Kidney (tissue), 14 donors: Measurements from ENCODE around the gene PRM3. TPM values are rescaled to one million over a fixed set of nuclear protein-coding genes. Genes with fewer than 3 reads are reported as not detected.

Experiments used
- DNase-seq, 5 donors: peaks; one replicate each; pipeline ENCODE4 v3.0.0-alpha.2; 2013 to 2020
- FAIRE-seq: peaks from 2 replicates; lab custom pipeline; 2012; peaks lifted over from hg19 to GRCh38; lab: Jason Lieb, UNC
- H3K27ac ChIP-seq, 2 donors: one replicate each; pipeline ENCODE4 v1.7.0; 2013; ENCODE audit warnings: low read depth in 2 of 2, low read length in 2 of 2, inconsistent platforms in 1 of 2
- H3K27me3 ChIP-seq: one replicate; pipeline ENCODE4 v1.7.1; 2013; ENCODE audit warnings: low read length, inconsistent platforms; ENCODE audit not compliant: control insufficient read depth, insufficient read depth
- H3K36me3 ChIP-seq, 3 donors: one replicate each; pipeline versions ENCODE4 v1.7.0 to v1.7.1; 2013; ENCODE audit warnings: low read length in 3 of 3, control low read depth in 1 of 3, inconsistent platforms in 1 of 3; ENCODE audit not compliant: insufficient read depth in 3 of 3, control insufficient read depth in 2 of 3
- H3K4me1 ChIP-seq, 3 donors: one replicate each; pipeline versions ENCODE4 v1.7.0 to v1.7.1; 2013; ENCODE audit warnings: low read length in 3 of 3, inconsistent platforms in 1 of 3, low read depth in 1 of 3; ENCODE audit not compliant: control insufficient read depth in 2 of 3, insufficient read depth in 2 of 3
- H3K4me3 ChIP-seq, 3 donors: one replicate each; pipeline versions ENCODE4 v1.7.0 to v1.8.1; 2013; ENCODE audit warnings: low read length in 3 of 3, control low read depth in 1 of 3, inconsistent platforms in 1 of 3
- H3K9ac ChIP-seq, 3 donors: one replicate each; pipeline versions ENCODE4 v1.7.0 to v1.7.1; 2013; ENCODE audit warnings: low read length in 3 of 3, control low read depth in 1 of 3, inconsistent platforms in 1 of 3
- H3K9me3 ChIP-seq, 3 donors: one replicate each; pipeline versions ENCODE4 v1.7.0 to v1.7.1; 2013; ENCODE audit warnings: low read length in 3 of 3, control low read depth in 1 of 3, inconsistent platforms in 1 of 3; ENCODE audit not compliant: control insufficient read depth in 2 of 3, insufficient read depth in 1 of 3
- intact Hi-C: fragments of 100-400 bp; cut with DNase I; formaldehyde crosslinking; loops from one replicate; pipeline ENCODE4 v1.11.1; 2022
- polyA plus RNA-seq: library from polyadenylated mRNA; stranded (reverse); fragments of 350-450 nt; fragmentation: Illumina TruSeq; extraction: RNeasy Lipid Tissue Mini Kit (QIAGEN cat#74804); gene quantifications from one replicate; pipeline ENCODE4 v1.2.3, GENCODE V29; 2014; ENCODE audit warnings: low read depth, low replicate concordance; ENCODE audit not compliant: insufficient read depth
- total RNA-seq: library from RNA; stranded (reverse); fragmentation: NEBNext Ultra II Directional; extraction: Animal tissue kit (Norgen Biotek cat#: 25700); gene quantifications from one replicate; pipeline ENCODE4 v1.2.1, GENCODE V29; 2021
- TF ChIP-seq, protein P1 (sequence below): IDR thresholded peaks from 3 replicates; pipeline ENCODE4 v1.5.1; 2012; ENCODE audit warnings: mild to moderate bottlenecking, moderate library complexity, borderline replicate concordance; ENCODE audit not compliant: insufficient read depth; ENCODE audit errors: extremely low read depth
- donor health status: control.
- donor health status: control.
- donor health status: control.
- donor health status: control.
- donor health status: control.
- donor health status: DM: yes; HTN: yes; CAD: no.
- donor health status: Normal renal cell carcinoma (clear cell type).

The PRM3 gene
- total and polyA plus RNA-seq, 2 donors from 2014 or later: not detected

DNA sequence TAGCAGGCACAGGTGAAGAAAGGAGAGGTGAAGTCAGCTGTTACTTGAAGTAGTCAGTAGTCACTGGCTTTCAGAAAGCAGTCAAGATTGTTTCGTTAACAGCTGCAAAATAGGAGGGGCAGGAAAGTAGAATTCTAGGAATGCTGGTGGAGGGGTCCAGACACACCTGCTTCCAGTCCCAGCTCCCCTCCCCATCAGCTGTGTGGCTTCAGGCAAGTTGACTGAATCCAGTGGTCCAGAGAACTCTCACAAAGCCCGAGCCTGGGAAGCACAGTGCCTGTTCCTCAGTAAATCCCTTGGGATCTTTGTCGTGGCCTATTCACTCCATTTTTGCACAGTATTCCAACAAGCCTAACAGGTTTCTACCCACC is 12.8 kb downstream of the PRM3 start:
- H3K27me3 ChIP-seq: no peaks in the 10 kb centered on the region
- H3K4me3 ChIP-seq: no peak overlapping the region
- peaks cover 0 to 19% (median 15%) of the 10 kb centered on the region in 3 donors for H3K4me1 ChIP-seq
- H3K9me3 ChIP-seq: no peaks in the 10 kb centered on the region
- DNase-seq: peak in 3 of 5 donors; percentile 34 to 45 (median 37)
- peak overlapping the region in 1 of 3 donors; percentile 12 for H3K9ac ChIP-seq
- H3K27ac ChIP-seq: no peak overlapping the region
- intact Hi-C loops: no loop called here
- no peaks in the 10 kb centered on the region for H3K36me3 ChIP-seq
- no peak for FAIRE-seq
- TF ChIP-seq, protein P1, sequence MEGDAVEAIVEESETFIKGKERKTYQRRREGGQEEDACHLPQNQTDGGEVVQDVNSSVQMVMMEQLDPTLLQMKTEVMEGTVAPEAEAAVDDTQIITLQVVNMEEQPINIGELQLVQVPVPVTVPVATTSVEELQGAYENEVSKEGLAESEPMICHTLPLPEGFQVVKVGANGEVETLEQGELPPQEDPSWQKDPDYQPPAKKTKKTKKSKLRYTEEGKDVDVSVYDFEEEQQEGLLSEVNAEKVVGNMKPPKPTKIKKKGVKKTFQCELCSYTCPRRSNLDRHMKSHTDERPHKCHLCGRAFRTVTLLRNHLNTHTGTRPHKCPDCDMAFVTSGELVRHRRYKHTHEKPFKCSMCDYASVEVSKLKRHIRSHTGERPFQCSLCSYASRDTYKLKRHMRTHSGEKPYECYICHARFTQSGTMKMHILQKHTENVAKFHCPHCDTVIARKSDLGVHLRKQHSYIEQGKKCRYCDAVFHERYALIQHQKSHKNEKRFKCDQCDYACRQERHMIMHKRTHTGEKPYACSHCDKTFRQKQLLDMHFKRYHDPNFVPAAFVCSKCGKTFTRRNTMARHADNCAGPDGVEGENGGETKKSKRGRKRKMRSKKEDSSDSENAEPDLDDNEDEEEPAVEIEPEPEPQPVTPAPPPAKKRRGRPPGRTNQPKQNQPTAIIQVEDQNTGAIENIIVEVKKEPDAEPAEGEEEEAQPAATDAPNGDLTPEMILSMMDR: no peak

- Histone ChIP-seq H3K9ac (no peak overlapping the region), H3K9me3 (no peaks in the 10 kb centered on the region), H3K27me3 (no peaks in the 10 kb centered on the region), H3K27ac (no peak overlapping the region), H3K4me3 (no peak overlapping the region), H3K4me1 (peaks cover 0 to 20% (median 15%) of the 10 kb centered on the region in 3 donors), H3K36me3 (no peaks in the 10 kb centered on the region)
- no peak for FAIRE-seq
- TF ChIP-seq, protein P1: no peak
- intact Hi-C loops: loop anchor here (5.0 kb wide), 1 partner anchor 283 kb away; no protein-coding TSS in a partner anchor
- no peak for DNase-seq
Measured at GRCh38 chr16:11259655-11260595, 13.5 kb downstream of the PRM3 start.

DNA sequence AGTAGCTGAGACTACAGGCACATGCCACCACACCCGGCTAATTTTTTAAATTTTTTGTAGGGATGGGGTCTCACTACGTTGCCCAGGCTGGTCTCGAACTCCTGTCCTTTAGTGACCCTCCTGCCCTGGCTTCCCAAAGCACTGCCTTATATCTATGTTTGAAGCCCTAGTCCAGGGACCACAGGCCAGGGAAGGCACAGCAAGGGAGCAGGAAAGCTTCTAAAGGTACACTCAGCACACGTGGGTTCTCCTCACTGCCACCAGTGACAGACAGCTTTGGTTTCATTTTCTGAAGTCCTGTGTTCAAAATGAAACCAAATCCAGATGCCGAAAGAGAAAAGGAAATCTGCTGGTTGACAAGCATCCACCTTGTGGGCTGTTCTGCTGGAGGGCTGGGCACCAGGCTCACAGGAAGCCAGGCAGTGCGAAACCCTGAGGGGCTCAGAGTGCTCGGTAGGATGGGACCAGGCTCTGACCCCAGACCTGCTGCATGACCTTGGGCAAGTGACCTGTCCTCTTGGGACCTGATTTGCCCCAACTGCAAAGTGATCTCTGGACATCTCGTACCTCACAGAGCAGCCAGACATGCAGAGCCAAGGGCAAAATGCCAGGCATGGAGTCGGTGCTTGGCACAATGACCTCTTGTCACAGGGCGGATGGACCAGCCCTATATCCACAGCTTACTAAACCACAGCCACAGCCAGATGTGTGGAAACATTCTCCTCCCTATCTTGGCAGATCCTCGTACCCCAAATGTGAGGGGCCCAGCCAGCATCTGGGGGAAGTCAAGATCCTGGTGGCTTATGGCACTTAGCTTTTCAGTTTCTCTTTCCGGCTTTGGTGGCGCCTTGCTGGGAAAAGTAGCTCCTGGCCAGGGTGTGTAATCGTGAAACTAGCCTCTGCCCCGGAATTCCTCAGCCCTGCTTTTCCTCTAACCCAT is 14.6 kb downstream of the PRM3 start:
- FAIRE-seq (no peak), DNase-seq (peak in 1 of 5 donors; percentile 81)
- Histone ChIP-seq H3K4me3 (peak overlapping the region in 2 of 3 donors; percentile 0 to 1), H3K27ac (peak overlapping the region in 1 of 2 donors; percentile 20), H3K9me3 (no peaks in the 10 kb centered on the region), H3K9ac (peak overlapping the region in 1 of 3 donors; percentile 17), H3K27me3 (no peaks in the 10 kb centered on the region), H3K36me3 (no peaks in the 10 kb centered on the region), H3K4me1 (peaks cover 0 to 24% (median 15%) of the 10 kb centered on the region in 3 donors)
- TF ChIP-seq, protein P1: no peak
- intact Hi-C loops: loop anchor here (5.0 kb wide), 1 partner anchor 282 kb away; no protein-coding TSS in a partner anchor
